ENCODE measurements around the gene PPIL1.

The PPIL1 gene

GRCh38 chr6:36841756-36842155 is 32.8 kb downstream of the PPIL1 start:
- Histone ChIP-seq H3K4me3 (ENCODE audit: insufficient read depth, low read length, poor library complexity, severe bottlenecking) (no peak overlapping the region), H3K9me2 (replicated peaks; ENCODE audit: insufficient read depth, low read length) (no peaks in the 10 kb centered on the region), H3K27ac (ENCODE audit: low read depth, low read length) (no peak overlapping the region), H4K20me1 (ENCODE audit: low read depth, low read length) (no peaks in the 10 kb centered on the region), H2AFZ (ENCODE audit: low read depth, low read length, severe bottlenecking) (no peak overlapping the region), H3K4me2 (ENCODE audit: low read depth, low read length, poor library complexity, severe bottlenecking) (no peak overlapping the region), H3K9me3 (ENCODE audit: insufficient read depth, low read length) (no peaks in the 10 kb centered on the region), H3K36me3 (ENCODE audit: low read length) (no peaks in the 10 kb centered on the region), H3K79me2 (ENCODE audit: insufficient read depth, low read length) (no peaks in the 10 kb centered on the region), H3F3A (ENCODE audit: insufficient read depth) (no peaks in the 10 kb centered on the region), H3K27me3 (ENCODE audit: low read length) (no peaks in the 10 kb centered on the region), H3K9ac (ENCODE audit: low read length) (no peak overlapping the region)
- TF ChIP-seq EZH2phosphoT487 (conservative IDR thresholded peaks at IDR 0.05; ENCODE audit: low read length) = no peak
- TF ChIP-seq CTCF (IDR thresholded peaks at IDR 0.05; ENCODE audit: insufficient read depth, low read length, poor library complexity, severe bottlenecking) = no peak

- H3K36me3 ChIP-seq (ENCODE audit: low read length) = no peaks in the 10 kb centered on the region
- TF ChIP-seq CTCF (IDR thresholded peaks at IDR 0.05; ENCODE audit: insufficient read depth, low read length, poor library complexity, severe bottlenecking) = no peak
- TF ChIP-seq EZH2phosphoT487 (conservative IDR thresholded peaks at IDR 0.05; ENCODE audit: low read length) = no peak
- no peak overlapping the region for H3K9ac ChIP-seq (ENCODE audit: low read length)
- no peaks in the 10 kb centered on the region for H3F3A ChIP-seq (ENCODE audit: insufficient read depth)
- H3K9me3 ChIP-seq (ENCODE audit: insufficient read depth, low read length) = no peaks in the 10 kb centered on the region
- no peak overlapping the region for H2AFZ ChIP-seq (ENCODE audit: low read depth, low read length, severe bottlenecking)
- H3K9me2 ChIP-seq (replicated peaks; ENCODE audit: insufficient read depth, low read length) = no peaks in the 10 kb centered on the region
- H3K79me2 ChIP-seq (ENCODE audit: insufficient read depth, low read length) = no peaks in the 10 kb centered on the region
- H4K20me1 ChIP-seq (ENCODE audit: low read depth, low read length) = no peaks in the 10 kb centered on the region
- no peaks in the 10 kb centered on the region for H3K27me3 ChIP-seq (ENCODE audit: low read length)
- no peak overlapping the region for H3K4me3 ChIP-seq (ENCODE audit: insufficient read depth, low read length, poor library complexity, severe bottlenecking)
- no peak overlapping the region for H3K4me2 ChIP-seq (ENCODE audit: low read depth, low read length, poor library complexity, severe bottlenecking)
- no peak overlapping the region for H3K27ac ChIP-seq (ENCODE audit: low read depth, low read length)
These were observed 33.9 kb downstream of the PPIL1 start for GRCh38 chr6:36840432-36841403.

- H3K9ac ChIP-seq (ENCODE audit: low read length) = no peak overlapping the region
- peak overlapping the region; percentile 42 for H3K4me2 ChIP-seq (ENCODE audit: low read depth, low read length, poor library complexity, severe bottlenecking)
- H3K27me3 ChIP-seq (ENCODE audit: low read length) = no peaks in the 10 kb centered on the region
These were observed 34.7 kb downstream of the PPIL1 start for GRCh38 chr6:36839749-36840431.

More at GRCh38 chr6:36839749-36840431, 34.7 kb downstream of the PPIL1 start:
- Histone ChIP-seq H3K79me2 (ENCODE audit: insufficient read depth, low read length) (no peaks in the 10 kb centered on the region), H3K36me3 (ENCODE audit: low read length) (no peaks in the 10 kb centered on the region), H4K20me1 (ENCODE audit: low read depth, low read length) (no peaks in the 10 kb centered on the region), H3K9me2 (replicated peaks; ENCODE audit: insufficient read depth, low read length) (no peaks in the 10 kb centered on the region), H3K4me3 (ENCODE audit: insufficient read depth, low read length, poor library complexity, severe bottlenecking) (no peak overlapping the region), H3K27ac (ENCODE audit: low read depth, low read length) (no peak overlapping the region), H3F3A (ENCODE audit: insufficient read depth) (no peaks in the 10 kb centered on the region), H2AFZ (ENCODE audit: low read depth, low read length, severe bottlenecking) (no peak overlapping the region), H3K9me3 (ENCODE audit: insufficient read depth, low read length) (no peaks in the 10 kb centered on the region)
- TF ChIP-seq CTCF (IDR thresholded peaks at IDR 0.05; ENCODE audit: insufficient read depth, low read length, poor library complexity, severe bottlenecking) (peak; percentile 11), EZH2phosphoT487 (conservative IDR thresholded peaks at IDR 0.05; ENCODE audit: low read length) (0 out of 2 replicates have a peak, but pooled peaks have one; percentile 72)
